Measurements from ENCODE around the gene TMED9.

Gene TMED9

GRCh38 chr5:177605667-177606066 is 13.7 kb downstream of the TMED9 start:
- H3K9me3 Mint-ChIP-seq, result no peaks in the 10 kb centered on the region
- H3K4me3 Mint-ChIP-seq, result no peak overlapping the region
- peaks cover 2% of the 10 kb centered on the region for H3K36me3 Mint-ChIP-seq
- ATAC-seq (ENCODE audit: low read depth) (no peak), DNase-seq (ENCODE audit: low spot score in 2 of 2) (no peak)
- peaks cover 26% of the 10 kb centered on the region for H3K4me1 Mint-ChIP-seq
- H3K27me3 Mint-ChIP-seq, result no peaks in the 10 kb centered on the region
- H3K27ac Mint-ChIP-seq, result no peak overlapping the region

- H3K9me3 Mint-ChIP-seq, result no peaks in the 10 kb centered on the region
- no peak overlapping the region for H3K4me3 Mint-ChIP-seq
- no peak for DNase-seq (ENCODE audit: low spot score in 2 of 2)
- no peak for ATAC-seq (ENCODE audit: low read depth)
- H3K36me3 Mint-ChIP-seq, result peaks cover 2% of the 10 kb centered on the region
- H3K4me1 Mint-ChIP-seq, result peaks cover 23% of the 10 kb centered on the region
- peak overlapping the region; percentile 73 for H3K27ac Mint-ChIP-seq
- H3K27me3 Mint-ChIP-seq, result no peaks in the 10 kb centered on the region
Measured at GRCh38 chr5:177606071-177607051, 14.4 kb downstream of the TMED9 start.

GRCh38 chr5:177607115-177607451 is 15.1 kb downstream of the TMED9 start:
- no peak for DNase-seq (ENCODE audit: low spot score in 2 of 2)
- no peak for ATAC-seq (ENCODE audit: low read depth)

GRCh38 chr5:177607452-177608192 is 15.6 kb downstream of the TMED9 start:
- H3K36me3 Mint-ChIP-seq, result peaks cover 2% of the 10 kb centered on the region
- no peaks in the 10 kb centered on the region for H3K9me3 Mint-ChIP-seq
- H3K4me3 Mint-ChIP-seq, result no peak overlapping the region
- no peaks in the 10 kb centered on the region for H3K27me3 Mint-ChIP-seq
- no peak overlapping the region for H3K27ac Mint-ChIP-seq
- peak; percentile 91 for ATAC-seq (ENCODE audit: low read depth)
- peak; percentile 47 to 50 for DNase-seq (ENCODE audit: low spot score in 2 of 2)
- H3K4me1 Mint-ChIP-seq, result peaks cover 18% of the 10 kb centered on the region

More at GRCh38 chr5:177607115-177607451, 15.1 kb downstream of the TMED9 start:
- H3K36me3 Mint-ChIP-seq, result peaks cover 2% of the 10 kb centered on the region
- no peaks in the 10 kb centered on the region for H3K27me3 Mint-ChIP-seq
- peaks cover 23% of the 10 kb centered on the region for H3K4me1 Mint-ChIP-seq
- H3K27ac Mint-ChIP-seq, result no peak overlapping the region
- no peak overlapping the region for H3K4me3 Mint-ChIP-seq
- no peaks in the 10 kb centered on the region for H3K9me3 Mint-ChIP-seq

GRCh38 chr5:177608243-177609075 is 16.5 kb downstream of the TMED9 start:
- H3K4me1 Mint-ChIP-seq, result peaks cover 18% of the 10 kb centered on the region

GRCh38 chr5:177609076-177610059 is 17.4 kb downstream of the TMED9 start:
- ATAC-seq (ENCODE audit: low read depth), result no peak
- Mint-ChIP-seq H3K4me1 (peaks cover 18% of the 10 kb centered on the region), H3K36me3 (no peaks in the 10 kb centered on the region), H3K9me3 (no peaks in the 10 kb centered on the region), H3K27me3 (no peaks in the 10 kb centered on the region), H3K27ac (no peak overlapping the region), H3K4me3 (no peak overlapping the region)
- DNase-seq (ENCODE audit: low spot score in 2 of 2), result no peak

More at GRCh38 chr5:177608243-177609075, 16.5 kb downstream of the TMED9 start:
- no peaks in the 10 kb centered on the region for H3K9me3 Mint-ChIP-seq
- DNase-seq (ENCODE audit: low spot score in 2 of 2), result no peak
- no peak overlapping the region for H3K27ac Mint-ChIP-seq
- peaks cover 2% of the 10 kb centered on the region for H3K36me3 Mint-ChIP-seq
- no peak overlapping the region for H3K4me3 Mint-ChIP-seq
- no peak for ATAC-seq (ENCODE audit: low read depth)
- H3K27me3 Mint-ChIP-seq, result no peaks in the 10 kb centered on the region

- Mint-ChIP-seq H3K9me3 (no peaks in the 10 kb centered on the region), H3K27me3 (no peaks in the 10 kb centered on the region), H3K4me3 (no peak overlapping the region), H3K27ac (peak overlapping the region; percentile 20), H3K4me1 (peaks cover 14% of the 10 kb centered on the region), H3K36me3 (no peaks in the 10 kb centered on the region)
- DNase-seq (ENCODE audit: low spot score in 2 of 2) (no peak), ATAC-seq (ENCODE audit: low read depth) (no peak)
Measured at GRCh38 chr5:177610131-177610769, 18.2 kb downstream of the TMED9 start.

- DNase-seq (ENCODE audit: low spot score in 2 of 2) (no peak), ATAC-seq (ENCODE audit: low read depth) (no peak)
- Mint-ChIP-seq H3K4me3 (no peak overlapping the region), H3K9me3 (no peaks in the 10 kb centered on the region), H3K27ac (peak overlapping the region; percentile 20), H3K4me1 (peaks cover 11% of the 10 kb centered on the region), H3K36me3 (no peaks in the 10 kb centered on the region), H3K27me3 (no peaks in the 10 kb centered on the region)
Measured at GRCh38 chr5:177610770-177611445, 18.9 kb downstream of the TMED9 start.

GRCh38 chr5:177611446-177612214 is 19.6 kb downstream of the TMED9 start:
- no peak for ATAC-seq (ENCODE audit: low read depth)
- Mint-ChIP-seq H3K27ac (peak overlapping the region; percentile 53), H3K27me3 (no peaks in the 10 kb centered on the region), H3K9me3 (no peaks in the 10 kb centered on the region), H3K36me3 (no peaks in the 10 kb centered on the region), H3K4me3 (no peak overlapping the region), H3K4me1 (peaks cover 6% of the 10 kb centered on the region)
- DNase-seq (ENCODE audit: low spot score in 2 of 2), result no peak

- Mint-ChIP-seq H3K36me3 (no peaks in the 10 kb centered on the region), H3K27ac (no peak overlapping the region), H3K9me3 (no peaks in the 10 kb centered on the region), H3K27me3 (no peaks in the 10 kb centered on the region), H3K4me3 (no peak overlapping the region), H3K4me1 (peaks cover 2% of the 10 kb centered on the region)
- DNase-seq (ENCODE audit: low spot score in 2 of 2) (no peak), ATAC-seq (ENCODE audit: low read depth) (no peak)
Measured at GRCh38 chr5:177612215-177612673, 20.2 kb downstream of the TMED9 start.

GRCh38 chr5:177620560-177620959 is 28.6 kb downstream of the TMED9 start:
- Mint-ChIP-seq H3K27me3 (no peaks in the 10 kb centered on the region), H3K9me3 (no peaks in the 10 kb centered on the region), H3K4me1 (no peaks in the 10 kb centered on the region), H3K4me3 (no peak overlapping the region), H3K27ac (no peak overlapping the region), H3K36me3 (peaks cover 39% of the 10 kb centered on the region)
- no peak for DNase-seq (ENCODE audit: low spot score in 2 of 2)
- ATAC-seq (ENCODE audit: low read depth), result no peak
